HCT116 (cell line): ENCODE measurements around the gene TTC16. TPM values are rescaled to one million over a fixed set of nuclear protein-coding genes. Genes with fewer than 3 reads are reported as not detected.
A peak's percentile ranks its signal among the peaks of the same experiment; 100 is the strongest.

Experiments used
- ATAC-seq: fragments of 200-7000 bp; cut with Tn5 transposase; 2 replicates; pipeline ENCODE4 v1.9.1; 2020; ENCODE audit warnings: mild to moderate bottlenecking, moderate library complexity
- BruUV-seq: library from RNA; stranded (reverse); fragments of 400-500 nt; replicated peaks from 2 replicates; lab custom pipeline; 2021; lab: Mats Ljungman, UMichigan
- CTCF ChIA-PET: fragments of 300-600 bp; sonication (Branson Sonifier 250); formaldehyde crosslinking; loops from one replicate; lab custom pipeline; 2021; ENCODE audit warnings: antibody characterized with exemption; lab: Charles Lee
- POLR2A ChIA-PET: fragments of 300-600, 350-600 bp; sonication (Branson Sonifier 250); formaldehyde crosslinking; loops from one replicate; lab custom pipeline; 2021; ENCODE audit warnings: antibody characterized with exemption; lab: Charles Lee
- RAD21 ChIA-PET, 2 experiments: fragments of 300-600 bp; sonication (Branson Sonifier 250); formaldehyde crosslinking; loops; one replicate each; lab custom pipeline; 2023; ENCODE audit warnings: low total read pairs in 2 of 2; ENCODE audit not compliant: uncharacterized antibody in 2 of 2, unreplicated experiment in 2 of 2, low non-redundant PET in 1 of 2; lab: Charles Lee
- DNase-seq: peaks from one replicate; pipeline ENCODE4 v3.0.0-alpha.2; 2010; ENCODE audit warnings: low read depth, low spot score
- H2AFZ ChIP-seq: fragments of 200-600 bp; shearing (Covaris generic), sonication (generic); 2 replicates; pipeline ENCODE4 v1.6.1; 2017; ENCODE audit warnings: low read depth, mixed run types, mixed read lengths, antibody characterized with exemption, low read length; ENCODE audit not compliant: poor library complexity, severe bottlenecking
- H3K27ac ChIP-seq: 2 replicates; pipeline ENCODE4 v1.5.1; 2012; ENCODE audit warnings: low read depth, low read length
- H3K27me3 ChIP-seq: fragments of 200-600 bp; sonication (generic); 2 replicates; pipeline ENCODE4 v1.6.1; 2016; ENCODE audit warnings: mixed run types, low read length, mixed read lengths; ENCODE audit not compliant: insufficient read depth
- H3K36me3 ChIP-seq, 2 experiments: fragments of 200-500 bp in 1 of 2; fragments of 200-600 bp in 1 of 2; sonication (Bioruptor generic) in 1 of 2; sonication (generic) in 1 of 2; 2 replicates each; pipeline versions ENCODE4 v1.5.1 to v1.6.1; 2014 to 2016; ENCODE audit warnings: low read length in 2 of 2, inconsistent platforms in 1 of 2, mixed read lengths in 1 of 2, mixed run types in 1 of 2; ENCODE audit not compliant: insufficient read depth in 2 of 2, control insufficient read depth in 1 of 2
- H3K4me1 ChIP-seq, 2 experiments: fragments of 200-600 bp in 1 of 2; sonication (generic) in 1 of 2; 2 replicates each; pipeline versions ENCODE4 v1.5.1 to v1.6.1; 2012 to 2017; ENCODE audit warnings: low read length in 2 of 2, inconsistent platforms in 1 of 2, mild to moderate bottlenecking in 1 of 2, mixed read lengths in 1 of 2, mixed run types in 1 of 2, moderate library complexity in 1 of 2; ENCODE audit not compliant: insufficient read depth in 2 of 2, control insufficient read depth in 1 of 2
- H3K4me2 ChIP-seq: fragments of 200-600 bp; sonication (generic); 2 replicates; pipeline ENCODE4 v1.6.1; 2017; ENCODE audit warnings: mixed run types, low read length, mixed read lengths
- H3K4me3 ChIP-seq, 2 experiments: fragments of 200-600 bp in 1 of 2; sonication (generic) in 1 of 2; replicated peaks in 1 of 2; 2 replicates each; pipeline ENCODE4 v1.5.1; 2011 to 2016; ENCODE audit warnings: low read length in 2 of 2, control low read depth in 1 of 2, low read depth in 1 of 2, mild to moderate bottlenecking in 1 of 2, mixed read lengths in 1 of 2, mixed run types in 1 of 2
- H3K79me2 ChIP-seq: fragments of 200-600 bp; sonication (generic); 2 replicates; pipeline ENCODE4 v1.6.1; 2017; ENCODE audit warnings: mild to moderate bottlenecking, mixed run types, low read length, moderate library complexity, mixed read lengths; ENCODE audit not compliant: insufficient read depth
- H3K9ac ChIP-seq: fragments of 200-600 bp; sonication (generic); 2 replicates; pipeline ENCODE4 v1.6.1; 2016; ENCODE audit warnings: low read length, mixed read lengths
- H3K9me2 ChIP-seq: fragments of 200-600 bp; sonication (generic), shearing (Covaris generic); 2 replicates; pipeline ENCODE4 v1.6.1; 2017; ENCODE audit warnings: mixed run types, mild to moderate bottlenecking, moderate library complexity; ENCODE audit not compliant: insufficient read depth
- H3K9me3 ChIP-seq, 2 experiments: fragments of 200-500 bp in 1 of 2; fragments of 200-600 bp in 1 of 2; sonication (Bioruptor generic) in 1 of 2; sonication (generic) in 1 of 2; 2 replicates each; pipeline ENCODE4 v1.6.1; 2014 to 2017; ENCODE audit warnings: low read length in 2 of 2, mixed read lengths in 2 of 2, inconsistent platforms in 1 of 2, low read depth in 1 of 2, mild to moderate bottlenecking in 1 of 2, mixed run types in 1 of 2, moderate library complexity in 1 of 2; ENCODE audit not compliant: control insufficient read depth in 1 of 2, insufficient read depth in 1 of 2
- H4K20me1 ChIP-seq: fragments of 200-600 bp; sonication (generic), shearing (Covaris generic); 2 replicates; pipeline ENCODE4 v1.6.1; 2017; ENCODE audit warnings: mixed run types, mild to moderate bottlenecking, moderate library complexity; ENCODE audit not compliant: insufficient read depth
- CEBPB ChIP-seq: IDR thresholded peaks from 2 replicates; pipeline ENCODE4 v1.6.1; 2012; ENCODE audit warnings: low read depth
- EZH2phosphoT487 ChIP-seq: fragments of 200-600 bp; IDR thresholded peaks from 2 replicates; pipeline ENCODE4 v1.6.1; 2018; ENCODE audit warnings: antibody characterized with exemption, borderline replicate concordance
- FOSL1 ChIP-seq: IDR thresholded peaks from 2 replicates; pipeline ENCODE4 v1.6.1; 2012; ENCODE audit warnings: low read depth
- JUND ChIP-seq: IDR thresholded peaks from 2 replicates; pipeline ENCODE4 v1.6.1; 2012
- RAD21 ChIP-seq: IDR thresholded peaks from 2 replicates; pipeline ENCODE4 v1.6.1; 2012; ENCODE audit warnings: low read depth, mild to moderate bottlenecking
- YY1 ChIP-seq: IDR thresholded peaks from 2 replicates; pipeline ENCODE4 v1.6.1; 2011; ENCODE audit warnings: low read length, low read depth, moderate library complexity, mild to moderate bottlenecking; ENCODE audit not compliant: insufficient replicate concordance; ENCODE audit errors: extremely low read depth
- ZNF274 ChIP-seq: fragments of 200-500 bp; sonication (Bioruptor generic); IDR thresholded peaks from 2 replicates; pipeline ENCODE4 v1.6.1; 2014; ENCODE audit warnings: mild to moderate bottlenecking, low read depth, low read length, inconsistent platforms
- intact Hi-C: fragments of 100-400 bp; cut with micrococcal nuclease; formaldehyde crosslinking; loops from 2 replicates; pipeline ENCODE4 v1.10.0; 2022
- total RNA-seq: library from RNA; stranded (reverse); gene quantifications from one replicate; pipeline ENCODE4 v1.2.1, GENCODE V29; 2021; ENCODE audit not compliant: unreplicated experiment
- TF ChIP-seq, protein P1 (sequence below): IDR thresholded peaks from 2 replicates; pipeline ENCODE4 v1.6.1; 2012; ENCODE audit warnings: low read depth
- TF ChIP-seq, protein P2 (sequence below), 3 experiments: fragments of 200-600 bp in 1 of 3; sonication (generic) in 1 of 3; IDR thresholded peaks in 2 of 3; conservative IDR thresholded peaks in 1 of 3; 2 replicates each; pipeline ENCODE4 v1.5.1; 2012 to 2017; ENCODE audit warnings: low read depth in 2 of 3, low read length in 2 of 3, antibody characterized with exemption in 1 of 3, borderline replicate concordance in 1 of 3, control low read depth in 1 of 3, mild to moderate bottlenecking in 1 of 3, mixed read lengths in 1 of 3, mixed run types in 1 of 3, moderate library complexity in 1 of 3; ENCODE audit not compliant: insufficient read depth in 1 of 3
- TF ChIP-seq, protein P3 (sequence below): IDR thresholded peaks from 2 replicates; pipeline ENCODE4 v1.6.1; 2012

Gene TTC16
- total RNA-seq, 1 experiment from 2014 or later: not detected

DNA sequence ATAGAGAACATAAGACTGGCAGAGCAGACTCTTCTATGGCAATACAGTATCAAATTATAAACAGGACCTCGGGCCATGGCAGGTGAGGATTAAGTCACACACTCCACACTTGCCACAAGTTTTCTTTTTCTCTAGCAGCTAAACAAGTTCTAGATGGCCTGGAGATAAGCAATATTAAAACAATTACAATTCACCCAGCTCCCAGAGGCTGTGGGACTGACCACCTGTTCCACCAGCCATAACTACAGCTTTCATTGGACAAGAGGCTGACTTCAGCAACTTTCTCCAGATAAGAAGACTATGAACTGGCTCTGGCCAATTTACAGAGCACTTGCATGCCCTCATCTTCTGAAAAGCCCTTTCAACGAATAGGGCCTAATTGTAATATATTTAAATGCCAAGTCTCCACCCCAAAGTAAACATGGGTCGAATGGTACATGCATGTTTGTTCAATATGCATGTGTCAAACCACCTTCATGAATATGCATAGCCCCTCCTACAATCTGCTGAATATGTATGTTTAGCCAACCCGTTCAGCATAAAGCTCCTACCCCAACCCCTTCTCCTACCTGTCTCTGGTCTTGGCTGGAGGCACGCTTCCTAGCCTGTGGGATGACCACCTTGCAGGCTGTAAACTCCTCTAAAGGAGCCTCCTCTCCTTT is 15.2 kb upstream of the TTC16 start:
- H3K9ac ChIP-seq: no peak overlapping the region
- no peaks in the 10 kb centered on the region for H3K79me2 ChIP-seq
- no peak overlapping the region for H3K4me3 ChIP-seq
- BruUV-seq: no TSS peak
- H2AFZ ChIP-seq: no peak overlapping the region
- TF ChIP-seq, protein P1, sequence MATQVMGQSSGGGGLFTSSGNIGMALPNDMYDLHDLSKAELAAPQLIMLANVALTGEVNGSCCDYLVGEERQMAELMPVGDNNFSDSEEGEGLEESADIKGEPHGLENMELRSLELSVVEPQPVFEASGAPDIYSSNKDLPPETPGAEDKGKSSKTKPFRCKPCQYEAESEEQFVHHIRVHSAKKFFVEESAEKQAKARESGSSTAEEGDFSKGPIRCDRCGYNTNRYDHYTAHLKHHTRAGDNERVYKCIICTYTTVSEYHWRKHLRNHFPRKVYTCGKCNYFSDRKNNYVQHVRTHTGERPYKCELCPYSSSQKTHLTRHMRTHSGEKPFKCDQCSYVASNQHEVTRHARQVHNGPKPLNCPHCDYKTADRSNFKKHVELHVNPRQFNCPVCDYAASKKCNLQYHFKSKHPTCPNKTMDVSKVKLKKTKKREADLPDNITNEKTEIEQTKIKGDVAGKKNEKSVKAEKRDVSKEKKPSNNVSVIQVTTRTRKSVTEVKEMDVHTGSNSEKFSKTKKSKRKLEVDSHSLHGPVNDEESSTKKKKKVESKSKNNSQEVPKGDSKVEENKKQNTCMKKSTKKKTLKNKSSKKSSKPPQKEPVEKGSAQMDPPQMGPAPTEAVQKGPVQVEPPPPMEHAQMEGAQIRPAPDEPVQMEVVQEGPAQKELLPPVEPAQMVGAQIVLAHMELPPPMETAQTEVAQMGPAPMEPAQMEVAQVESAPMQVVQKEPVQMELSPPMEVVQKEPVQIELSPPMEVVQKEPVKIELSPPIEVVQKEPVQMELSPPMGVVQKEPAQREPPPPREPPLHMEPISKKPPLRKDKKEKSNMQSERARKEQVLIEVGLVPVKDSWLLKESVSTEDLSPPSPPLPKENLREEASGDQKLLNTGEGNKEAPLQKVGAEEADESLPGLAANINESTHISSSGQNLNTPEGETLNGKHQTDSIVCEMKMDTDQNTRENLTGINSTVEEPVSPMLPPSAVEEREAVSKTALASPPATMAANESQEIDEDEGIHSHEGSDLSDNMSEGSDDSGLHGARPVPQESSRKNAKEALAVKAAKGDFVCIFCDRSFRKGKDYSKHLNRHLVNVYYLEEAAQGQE: no peak
- TF ChIP-seq YY1: no peak
- no peak for TF ChIP-seq RAD21
- TF ChIP-seq JUND: no peak
- TF ChIP-seq EZH2phosphoT487: no peak
- TF ChIP-seq FOSL1: no peak
- TF ChIP-seq CEBPB: no peak
- TF ChIP-seq, protein P2, sequence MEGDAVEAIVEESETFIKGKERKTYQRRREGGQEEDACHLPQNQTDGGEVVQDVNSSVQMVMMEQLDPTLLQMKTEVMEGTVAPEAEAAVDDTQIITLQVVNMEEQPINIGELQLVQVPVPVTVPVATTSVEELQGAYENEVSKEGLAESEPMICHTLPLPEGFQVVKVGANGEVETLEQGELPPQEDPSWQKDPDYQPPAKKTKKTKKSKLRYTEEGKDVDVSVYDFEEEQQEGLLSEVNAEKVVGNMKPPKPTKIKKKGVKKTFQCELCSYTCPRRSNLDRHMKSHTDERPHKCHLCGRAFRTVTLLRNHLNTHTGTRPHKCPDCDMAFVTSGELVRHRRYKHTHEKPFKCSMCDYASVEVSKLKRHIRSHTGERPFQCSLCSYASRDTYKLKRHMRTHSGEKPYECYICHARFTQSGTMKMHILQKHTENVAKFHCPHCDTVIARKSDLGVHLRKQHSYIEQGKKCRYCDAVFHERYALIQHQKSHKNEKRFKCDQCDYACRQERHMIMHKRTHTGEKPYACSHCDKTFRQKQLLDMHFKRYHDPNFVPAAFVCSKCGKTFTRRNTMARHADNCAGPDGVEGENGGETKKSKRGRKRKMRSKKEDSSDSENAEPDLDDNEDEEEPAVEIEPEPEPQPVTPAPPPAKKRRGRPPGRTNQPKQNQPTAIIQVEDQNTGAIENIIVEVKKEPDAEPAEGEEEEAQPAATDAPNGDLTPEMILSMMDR (IDR thresholded peaks at IDR 0.05 in 2 of 3, conservative IDR thresholded peaks at IDR 0.05 in 1 of 3; ENCODE audit: borderline replicate concordance in 1 of 3, insufficient read depth in 1 of 3, low read depth in 2 of 3, low read length in 2 of 3): no peak
- TF ChIP-seq, protein P3, sequence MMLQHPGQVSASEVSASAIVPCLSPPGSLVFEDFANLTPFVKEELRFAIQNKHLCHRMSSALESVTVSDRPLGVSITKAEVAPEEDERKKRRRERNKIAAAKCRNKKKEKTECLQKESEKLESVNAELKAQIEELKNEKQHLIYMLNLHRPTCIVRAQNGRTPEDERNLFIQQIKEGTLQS: no peak
- no peak for TF ChIP-seq ZNF274
- intact Hi-C loops: no loop called here
- ChIA-PET RAD21 (no interaction called here), CTCF (no interaction called here), POLR2A (interaction anchor here (2.1 kb wide), 1 partner anchor 34 kb away, joined by 6 read pairs; the partner anchor contains the start of gene TOR2A)
- no peaks in the 10 kb centered on the region for H3K36me3 ChIP-seq
- DNase-seq (no peak), ATAC-seq (no peak)
- peak overlapping the region; percentile 55; the same call in 1 of the 2 replicates for H3K4me2 ChIP-seq
- no peaks in the 10 kb centered on the region for H3K9me3 ChIP-seq
- no peaks in the 10 kb centered on the region for H4K20me1 ChIP-seq
- H3K27me3 ChIP-seq: no peaks in the 10 kb centered on the region
- peaks cover 20 to 38% of the 10 kb centered on the region in 2 experiments for H3K4me1 ChIP-seq
- H3K27ac ChIP-seq: no peak overlapping the region
- H3K9me2 ChIP-seq: no peaks in the 10 kb centered on the region
